Pancreas (tissue), 10 donors: ENCODE measurements around the gene PTK7. TPM values are rescaled to one million over a fixed set of nuclear protein-coding genes. Genes with fewer than 3 reads are reported as not detected.
A peak's percentile ranks its signal among the peaks of the same experiment; 100 is the strongest.
"Not testable (repeated sequence)": the region's sequence is repeated elsewhere in the genome, so short reads cannot be mapped to it uniquely, and the experiment has no call there.

Experiments used
- ATAC-seq, 4 donors: fragments of 200-7000 bp; cut with Tn5 transposase; one replicate each; pipeline versions ENCODE4 v1.8.0 to v1.9.1; 2020; ENCODE audit warnings: mild to moderate bottlenecking in 4 of 4, moderate library complexity in 4 of 4
- DNase-seq, 6 donors: peaks; one replicate each; pipeline ENCODE4 v3.0.0-alpha.2; 2020
- FAIRE-seq: peaks from 2 replicates; lab custom pipeline; 2012; peaks lifted over from hg19 to GRCh38; lab: Jason Lieb, UNC
- H3K27ac ChIP-seq, 4 donors: fragments of 200-600 bp; sonication (generic); 1 replicate in 3 of 4; 2 replicates in 1 of 4; pipeline versions ENCODE4 v1.5.0 to v1.8.0; 2020
- H3K27me3 ChIP-seq, 4 donors: fragments of 200-600 bp; one replicate each; pipeline ENCODE4 v1.8.0; 2021
- H3K36me3 ChIP-seq, 3 donors: fragments of 200-600 bp; sonication (generic) in 1 of 3; one replicate each; pipeline versions ENCODE4 v1.5.0 to v1.8.0; 2020 to 2021
- H3K4me1 ChIP-seq, 3 donors: fragments of 200-600 bp; one replicate each; pipeline ENCODE4 v1.8.0; 2021
- H3K4me3 ChIP-seq, 4 donors: fragments of 200-600 bp; sonication (generic) in 2 of 4; one replicate each; pipeline versions ENCODE4 v1.5.0 to v1.8.0; 2020 to 2021
- H3K9me3 ChIP-seq, 4 donors: fragments of 200-600 bp; one replicate each; pipeline ENCODE4 v1.8.0; 2021
- WGBS, 2 donors: extraction: QIAGEN DNeasy Blood & Tissue Kit; methylation state at CpG; one replicate each; pipeline ENCODE4 v1.1.7; 2013; 5-methylcytosine and 5-hydroxymethylcytosine counted together
- intact Hi-C, 3 donors: fragments of 100-400 bp; cut with DNase I; formaldehyde crosslinking; loops; one replicate each; pipeline versions ENCODE4 v1.11.1 to v1.14.2; 2022
- polyA plus RNA-seq, 2 donors: library from polyadenylated mRNA; stranded (reverse); fragments of 200-250 nt; gene quantifications; one replicate each; pipeline ENCODE4 v1.2.3, GENCODE V29; 2013
- total RNA-seq, 6 donors: library from RNA; stranded (reverse); fragmentation: NEBNext Ultra II Directional in 4 of 6; extraction: Animal tissue kit (Norgen Biotek cat#: 25700) in 4 of 6; gene quantifications; one replicate each; pipeline versions ENCODE4 v1.2.1 to v1.2.4, GENCODE V29; 2021 to 2023
- TF ChIP-seq, protein P1 (sequence below), 4 donors: fragments of 200-600 bp; sonication (generic) in 3 of 4; IDR thresholded peaks; one replicate each; pipeline versions ENCODE4 v1.5.0 to v1.8.0; 2021; ENCODE audit warnings: antibody characterized with exemption in 4 of 4
- donor health status: healthy with polysubstance abuse.
- donor health status: DM: no; HTN: no; CAD: no; lungs with moderate emphysema.
- donor health status: DM: no; HTN: no; CAD: no.
- donor health status: control.
- donor health status: control.
- donor health status: Bipolar disorder and iron deficiency.
- donor health status: DM: yes; HTN: yes; CAD: no.
- donor health status: DM: no; HTN: no; CAD: no.
- donor health status: DM: no; HTN: no; CAD: no.
- donor health status: DM: yes; HTN: yes; CAD: no.

Gene PTK7
- total and polyA plus RNA-seq, 8 donors, result 9.8 to 44.2 (median 18.4) TPM

DNA sequence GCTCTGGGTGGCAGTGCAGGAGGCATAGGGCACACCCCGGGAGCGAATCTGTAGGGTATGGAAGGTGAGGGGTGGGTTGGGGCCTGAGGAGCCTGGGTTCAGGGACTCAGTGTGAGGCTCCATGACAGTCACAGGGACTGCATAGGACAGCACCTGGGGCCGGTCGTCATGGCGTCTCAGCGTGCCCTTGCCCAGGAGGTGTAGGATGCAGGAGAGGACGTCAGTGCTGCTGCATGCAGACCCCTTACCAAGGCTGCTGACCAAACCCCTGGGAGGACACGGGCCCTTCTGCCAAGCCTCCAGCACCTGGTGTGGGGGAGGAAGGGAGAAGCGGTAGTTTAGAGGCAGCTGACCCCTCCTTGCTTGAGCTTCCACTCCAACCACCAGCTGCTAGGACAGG is 38.4 kb upstream of the PTK7 start:
- DNase-seq (peak in 1 of 6 donors; percentile 47), ATAC-seq (no peak), FAIRE-seq (no peak)

DNA sequence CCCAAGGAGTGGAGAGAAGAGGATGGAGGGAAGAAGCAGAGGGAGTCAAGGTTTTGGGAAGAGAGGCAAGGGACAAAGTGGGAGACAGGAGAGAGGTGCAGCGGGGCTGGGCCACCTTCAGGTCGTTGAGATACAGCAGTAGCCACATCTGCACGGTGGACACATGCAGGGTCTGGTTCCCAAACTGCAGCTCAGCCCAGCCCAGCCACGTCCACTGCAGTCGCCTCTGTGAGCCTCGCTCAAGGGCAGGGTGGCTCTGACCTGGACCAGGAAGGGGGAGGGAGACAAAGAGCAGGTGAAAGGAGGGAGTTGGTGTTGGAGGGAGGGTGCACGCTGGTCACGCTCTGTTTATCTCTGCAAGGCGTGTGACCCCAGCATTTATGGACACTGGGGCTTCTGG is 37.4 kb upstream of the PTK7 start:
- TF ChIP-seq, protein P1, sequence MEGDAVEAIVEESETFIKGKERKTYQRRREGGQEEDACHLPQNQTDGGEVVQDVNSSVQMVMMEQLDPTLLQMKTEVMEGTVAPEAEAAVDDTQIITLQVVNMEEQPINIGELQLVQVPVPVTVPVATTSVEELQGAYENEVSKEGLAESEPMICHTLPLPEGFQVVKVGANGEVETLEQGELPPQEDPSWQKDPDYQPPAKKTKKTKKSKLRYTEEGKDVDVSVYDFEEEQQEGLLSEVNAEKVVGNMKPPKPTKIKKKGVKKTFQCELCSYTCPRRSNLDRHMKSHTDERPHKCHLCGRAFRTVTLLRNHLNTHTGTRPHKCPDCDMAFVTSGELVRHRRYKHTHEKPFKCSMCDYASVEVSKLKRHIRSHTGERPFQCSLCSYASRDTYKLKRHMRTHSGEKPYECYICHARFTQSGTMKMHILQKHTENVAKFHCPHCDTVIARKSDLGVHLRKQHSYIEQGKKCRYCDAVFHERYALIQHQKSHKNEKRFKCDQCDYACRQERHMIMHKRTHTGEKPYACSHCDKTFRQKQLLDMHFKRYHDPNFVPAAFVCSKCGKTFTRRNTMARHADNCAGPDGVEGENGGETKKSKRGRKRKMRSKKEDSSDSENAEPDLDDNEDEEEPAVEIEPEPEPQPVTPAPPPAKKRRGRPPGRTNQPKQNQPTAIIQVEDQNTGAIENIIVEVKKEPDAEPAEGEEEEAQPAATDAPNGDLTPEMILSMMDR (IDR thresholded peaks at IDR 0.05), result no peak
- FAIRE-seq (no peak), DNase-seq (peak in 1 of 6 donors; percentile 37), ATAC-seq (no peak)
- Histone ChIP-seq H3K9me3 (no peaks in the 10 kb centered on the region), H3K36me3 (peaks cover 0 to 42% (median 17%) of the 10 kb centered on the region in 3 donors), H3K4me3 (no peak overlapping the region), H3K27me3 (no peaks in the 10 kb centered on the region), H3K4me1 (no peaks in the 10 kb centered on the region), H3K27ac (no peak overlapping the region)
- 80 to 84% methylated on average over 9 of the region's 9 CpGs for WGBS, 2 donors
- intact Hi-C loops, result no loop called here

More for the DNA sequence above, 38.4 kb upstream of the PTK7 start:
- Histone ChIP-seq H3K4me1 (no peaks in the 10 kb centered on the region), H3K27ac (no peak overlapping the region), H3K4me3 (no peak overlapping the region), H3K36me3 (peaks cover 0 to 42% (median 14%) of the 10 kb centered on the region in 3 donors), H3K27me3 (no peaks in the 10 kb centered on the region), H3K9me3 (no peaks in the 10 kb centered on the region)
- 89 to 91% methylated on average over 9 of the region's 9 CpGs for WGBS, 2 donors
- TF ChIP-seq, protein P1 (IDR thresholded peaks at IDR 0.05), result no peak
- intact Hi-C loops, result no loop called here

DNA sequence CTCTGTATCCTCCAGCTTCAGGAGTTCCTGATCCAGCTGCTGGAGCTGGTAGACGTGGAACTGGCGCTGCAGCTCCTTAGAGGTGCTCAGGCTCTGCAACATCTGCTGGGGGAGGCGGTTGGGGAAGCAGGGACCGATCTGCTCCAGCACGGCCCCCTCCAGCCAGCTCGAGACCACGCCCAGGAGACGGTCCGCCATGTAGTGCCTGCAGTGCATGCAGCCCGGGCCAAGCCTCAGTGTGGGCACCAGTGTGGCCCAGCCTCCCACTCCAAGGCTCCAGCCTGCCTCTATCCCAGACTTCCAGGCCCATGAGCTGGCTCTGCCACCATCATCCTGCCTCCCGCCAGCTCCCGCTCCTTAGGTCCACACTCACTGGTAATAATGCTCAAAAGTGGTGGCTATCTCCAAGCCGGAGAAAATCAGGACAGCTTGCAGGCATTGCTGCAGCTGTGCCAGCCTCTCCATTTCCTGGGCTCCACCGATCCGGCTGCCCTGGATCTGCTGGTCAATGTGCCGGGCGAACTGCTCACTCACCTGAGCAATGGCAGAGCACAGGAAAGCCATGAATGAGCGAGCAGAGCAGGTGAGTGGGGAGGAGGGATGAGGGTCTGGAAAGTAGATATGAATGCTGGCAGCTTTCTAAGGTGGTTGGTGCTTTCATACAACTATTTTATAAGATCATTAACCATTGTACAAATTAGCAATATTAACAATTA is 35.4 kb upstream of the PTK7 start:
- ATAC-seq, result no peak
- no peaks in the 10 kb centered on the region for H3K9me3 ChIP-seq
- H3K27me3 ChIP-seq, result no peaks in the 10 kb centered on the region
- intact Hi-C loops, result no loop called here
- H3K4me3 ChIP-seq, result no peak overlapping the region
- no peaks in the 10 kb centered on the region for H3K4me1 ChIP-seq
- peaks cover 0 to 42% (median 12%) of the 10 kb centered on the region in 3 donors for H3K36me3 ChIP-seq
- 93 to 95% methylated on average over 18 of the region's 18 CpGs for WGBS, 2 donors
- no peak for FAIRE-seq
- TF ChIP-seq, protein P1 (IDR thresholded peaks at IDR 0.05), result no peak
- no peak overlapping the region for H3K27ac ChIP-seq
- DNase-seq, result peak in 1 of 6 donors; percentile 66

DNA sequence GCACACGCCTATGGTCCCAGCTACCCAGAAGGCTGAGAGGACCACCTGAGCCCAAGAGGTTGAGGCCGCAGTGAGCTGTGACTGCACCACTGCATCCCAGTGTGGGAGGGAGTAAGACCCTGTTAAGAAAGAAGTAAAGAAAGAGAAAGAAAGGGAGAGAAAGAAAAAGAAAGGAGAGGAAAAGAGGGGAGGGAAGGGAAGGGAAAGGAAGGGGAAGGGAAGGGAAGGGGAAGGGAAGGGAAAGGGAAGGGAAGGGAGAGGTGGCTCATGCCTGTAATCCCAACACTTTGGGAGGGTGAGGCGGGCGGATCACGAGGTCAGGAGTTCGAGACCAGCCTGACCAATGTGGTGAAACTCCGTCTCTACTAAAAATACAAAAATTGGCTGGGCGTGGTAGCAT is 34.6 kb upstream of the PTK7 start:
- H3K4me1 ChIP-seq, FAIRE-seq, DNase-seq, H3K27me3 ChIP-seq, H3K9me3 ChIP-seq, H3K27ac ChIP-seq, intact Hi-C loops, H3K4me3 ChIP-seq, ATAC-seq: not testable (repeated sequence)
- H3K36me3 ChIP-seq, result peaks cover 0 to 41% (median 12%) of the 10 kb centered on the region in 3 donors
- WGBS, 2 donors, result 88 to 95% methylated on average over 8 of the region's 8 CpGs

DNA sequence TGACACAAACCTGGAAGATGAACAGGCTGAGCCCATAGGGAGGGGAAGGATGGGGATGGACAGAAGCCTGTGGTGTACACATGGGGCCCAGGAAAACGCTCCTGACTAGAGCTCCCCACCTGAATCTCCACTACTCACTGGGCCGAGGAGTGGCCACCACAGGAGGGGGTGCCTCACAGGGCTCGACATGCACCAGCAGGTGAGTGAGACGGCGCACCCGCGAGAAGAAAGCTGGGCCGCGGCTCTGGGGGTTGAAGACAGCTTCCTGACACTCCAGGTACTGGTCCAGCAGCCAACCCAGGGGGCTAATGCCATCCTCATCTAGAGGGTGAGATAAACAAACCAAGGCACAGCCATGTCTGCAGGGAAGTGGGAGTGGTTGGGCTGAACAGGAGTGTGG is 32.8 kb upstream of the PTK7 start:
- no peak for DNase-seq
- Histone ChIP-seq H3K4me1 (no peaks in the 10 kb centered on the region), H3K27ac (no peak overlapping the region), H3K36me3 (peaks cover 0 to 36% (median 4%) of the 10 kb centered on the region in 3 donors), H3K9me3 (no peaks in the 10 kb centered on the region), H3K4me3 (no peak overlapping the region), H3K27me3 (no peaks in the 10 kb centered on the region)
- WGBS, 2 donors, result 90 to 91% methylated on average over 9 of the region's 9 CpGs
- ATAC-seq, result no peak
- TF ChIP-seq, protein P1 (IDR thresholded peaks at IDR 0.05), result no peak
- intact Hi-C loops, result no loop called here
- FAIRE-seq, result no peak
